NB4 (cell line): Measurements from ENCODE around the gene SEPTIN11.

ENCODE experiments used
- DNase-seq: peaks from one replicate; pipeline ENCODE4 v3.0.0; 2010; ENCODE audit warnings: low read depth
- H3K4me3 ChIP-seq: one replicate; pipeline ENCODE4 v1.5.1; 2011; ENCODE audit warnings: mild to moderate bottlenecking, low read depth, low read length, moderate library complexity
- CTCF ChIP-seq: IDR thresholded peaks from one replicate; pipeline ENCODE4 v1.5.1; 2012; ENCODE audit warnings: low read depth, low read length
- MAX ChIP-seq: IDR thresholded peaks from 2 replicates; pipeline ENCODE4 v1.6.1; 2011; ENCODE audit warnings: low read depth, low read length
- MYC ChIP-seq: IDR thresholded peaks from 2 replicates; pipeline ENCODE4 v1.6.1; 2011; ENCODE audit warnings: low read depth, low read length
- POLR2A ChIP-seq: IDR thresholded peaks from 2 replicates; pipeline ENCODE4 v1.6.1; 2011; ENCODE audit warnings: mild to moderate bottlenecking; ENCODE audit not compliant: insufficient read length; ENCODE audit errors: extremely low read depth

SEPTIN11 gene

GRCh38 chr4:76939184-76939583 lies 10.4 kb upstream of the SEPTIN11 start:
- H3K4me3 ChIP-seq: no peak overlapping the region
- TF ChIP-seq MYC: no peak
- TF ChIP-seq POLR2A: no peak
- no peak for TF ChIP-seq CTCF
- no peak for TF ChIP-seq MAX
- no peak for DNase-seq

- H3K4me3 ChIP-seq: no peak overlapping the region
- no peak for TF ChIP-seq CTCF
- no peak for TF ChIP-seq MYC
- TF ChIP-seq MAX: no peak
- no peak for TF ChIP-seq POLR2A
- no peak for DNase-seq
These were observed 6.4 kb upstream of the SEPTIN11 start for GRCh38 chr4:76943129-76943620.

- TF ChIP-seq CTCF: no peak
- TF ChIP-seq MAX: no peak
- no peak for TF ChIP-seq MYC
- TF ChIP-seq POLR2A: no peak
- no peak for DNase-seq
- H3K4me3 ChIP-seq: no peak overlapping the region
These were observed 5.8 kb upstream of the SEPTIN11 start for GRCh38 chr4:76943790-76944189.

GRCh38 chr4:76947369-76947768 lies 2.2 kb upstream of the SEPTIN11 start:
- H3K4me3 ChIP-seq: no peak overlapping the region
- TF ChIP-seq CTCF (no peak), POLR2A (no peak), MAX (no peak), MYC (no peak)
- DNase-seq: no peak

- TF ChIP-seq MAX (no peak), POLR2A (no peak)
- no peak overlapping the region for H3K4me3 ChIP-seq
- DNase-seq: peak; percentile 19
These were observed 893 bp upstream of the SEPTIN11 start for GRCh38 chr4:76948443-76949275.

GRCh38 chr4:76950052-76950955 lies 752 bp downstream of the SEPTIN11 start:
- H3K4me3 ChIP-seq: peak overlapping the region; percentile 4
- TF ChIP-seq CTCF: no peak
- no peak for TF ChIP-seq MAX
- TF ChIP-seq MYC: no peak
- TF ChIP-seq POLR2A: no peak
- DNase-seq: peak; percentile 6
